GM12878 (cell line): ENCODE data around the gene FGD3. TPM values are rescaled to one million over a fixed set of nuclear protein-coding genes. Genes with fewer than 3 reads are reported as not detected.

ENCODE experiments used
- ATAC-seq: fragments of 200-7000 bp; cut with Tn5 transposase; 3 replicates; pipeline ENCODE4 v1.9.1; 2020; ENCODE audit warnings: mild to moderate bottlenecking, moderate library complexity
- BruUV-seq: library from RNA; stranded (reverse); fragments of 400-500 nt; replicated peaks from 2 replicates; lab custom pipeline; 2021; lab: Mats Ljungman, UMichigan
- CTCF ChIA-PET: fragments of 300-600 bp; sonication (Branson Sonifier 250); formaldehyde crosslinking; extraction: SDS; loops from one replicate; lab custom pipeline; 2021; ENCODE audit warnings: inconsistent platforms; lab: Yijun Ruan, JAX
- POLR2A ChIA-PET: fragments of 350-600 bp; formaldehyde crosslinking; extraction: SDS; loops from one replicate; lab custom pipeline; 2021; ENCODE audit warnings: inconsistent platforms; lab: Charles Lee
- RAD21 ChIA-PET: fragments of 300-600 bp; sonication (Branson Sonifier 250); formaldehyde crosslinking; loops from one replicate; lab custom pipeline; 2023; ENCODE audit warnings: antibody characterized with exemption; ENCODE audit not compliant: unreplicated experiment; lab: Charles Lee
- SMC1A ChIA-PET: fragments of 300-600 bp; sonication (Branson Sonifier 250); formaldehyde crosslinking; loops from one replicate; lab custom pipeline; 2023; ENCODE audit not compliant: unreplicated experiment, uncharacterized antibody; lab: Charles Lee
- DNase-seq: peaks from one replicate; pipeline ENCODE4 v3.0.0-alpha.2; 2011; ENCODE audit warnings: low read depth, low spot score
- FAIRE-seq: peaks from 3 replicates; lab custom pipeline; 2011; peaks lifted over from hg19 to GRCh38; lab: Jason Lieb, UNC
- H2AFZ ChIP-seq: 2 replicates; pipeline ENCODE4 v1.6.0; 2011; ENCODE audit warnings: low read depth, low read length, control low read depth; ENCODE audit not compliant: control insufficient read depth
- H3K27ac ChIP-seq: 2 replicates; pipeline ENCODE4 v1.5.1; 2011; ENCODE audit warnings: control low read depth; ENCODE audit not compliant: control insufficient read depth, insufficient read depth
- H3K27me3 ChIP-seq, 2 experiments: replicated peaks in 1 of 2; 2 replicates each; pipeline versions ENCODE4 v1.6.0 to v1.6.1; 2011; ENCODE audit warnings: low read length in 1 of 2; ENCODE audit not compliant: control insufficient read depth in 2 of 2, insufficient read depth in 2 of 2
- H3K36me3 ChIP-seq, 2 experiments: 2 replicates each; pipeline ENCODE4 v1.5.1; 2011; ENCODE audit warnings: low read length in 1 of 2; ENCODE audit not compliant: control insufficient read depth in 2 of 2, insufficient read depth in 2 of 2
- H3K4me1 ChIP-seq: 2 replicates; pipeline ENCODE4 v1.6.1; 2011; ENCODE audit warnings: mild to moderate bottlenecking, low read length, moderate library complexity, mixed read lengths; ENCODE audit not compliant: control insufficient read depth, insufficient read depth
- H3K4me2 ChIP-seq: 2 replicates; pipeline ENCODE4 v1.6.0; 2011; ENCODE audit warnings: control low read depth; ENCODE audit not compliant: control insufficient read depth, insufficient read depth
- H3K4me3 ChIP-seq: fragments of 200-600 bp; sonication (generic); 2 replicates; pipeline ENCODE4 v1.5.1; 2016
- H3K79me2 ChIP-seq: 2 replicates; pipeline ENCODE4 v1.6.0; 2011; ENCODE audit warnings: low read length; ENCODE audit not compliant: control insufficient read depth, insufficient read depth
- H3K9ac ChIP-seq: 2 replicates; pipeline ENCODE4 v1.8.0; 2011; ENCODE audit warnings: low read length, control low read depth, mixed read lengths; ENCODE audit not compliant: control insufficient read depth, insufficient read depth
- H3K9me3 ChIP-seq: replicated peaks from 3 replicates; pipeline ENCODE4 v1.5.1; 2011; ENCODE audit warnings: mild to moderate bottlenecking, low read length; ENCODE audit not compliant: control insufficient read depth, insufficient read depth
- H4K20me1 ChIP-seq: 2 replicates; pipeline ENCODE4 v1.6.0; 2011; ENCODE audit not compliant: control insufficient read depth, insufficient read depth
- CHD2 ChIP-seq: IDR thresholded peaks from 2 replicates; pipeline ENCODE4 v1.6.1; 2011; ENCODE audit warnings: low read depth, low read length, improper control_type of control experiment, borderline replicate concordance
- CHD4 ChIP-seq: fragments of 200-600 bp; sonication (generic); IDR thresholded peaks from 2 replicates; pipeline ENCODE4 v1.6.1; 2016; ENCODE audit warnings: mild to moderate bottlenecking
- CTCF ChIP-seq, 3 experiments: IDR thresholded peaks in 2 of 3; conservative IDR thresholded peaks in 1 of 3; 2 replicates each; pipeline ENCODE4 v1.5.1; 2011; ENCODE audit warnings: low read depth in 3 of 3, low read length in 3 of 3, mild to moderate bottlenecking in 3 of 3, control low read depth in 2 of 3, moderate library complexity in 2 of 3, inconsistent platforms in 1 of 3, mixed read lengths in 1 of 3; ENCODE audit not compliant: control insufficient read depth in 2 of 3, insufficient read depth in 1 of 3; ENCODE audit errors: extremely low read depth in 1 of 3
- EP300 ChIP-seq, 2 experiments: fragments of 150-350 bp in 1 of 2; IDR thresholded peaks; 2 replicates each; pipeline ENCODE4 v1.6.1; 2011 to 2012; ENCODE audit warnings: low read depth in 2 of 2, low read length in 2 of 2, borderline replicate concordance in 1 of 2, improper control_type of control experiment in 1 of 2, inconsistent platforms in 1 of 2; ENCODE audit not compliant: control insufficient read depth in 1 of 2
- GATAD2B ChIP-seq: fragments of 450-650 bp; conservative IDR thresholded peaks from 2 replicates; pipeline ENCODE4 v1.6.1; 2017; ENCODE audit warnings: low read depth, mild to moderate bottlenecking, moderate library complexity
- HDAC2 ChIP-seq: fragments of 200-600 bp; sonication (generic); IDR thresholded peaks from 2 replicates; pipeline ENCODE4 v1.6.1; 2017
- MAX ChIP-seq: IDR thresholded peaks from 2 replicates; pipeline ENCODE4 v1.6.1; 2012; ENCODE audit warnings: low read depth, low read length, improper control_type of control experiment
- RAD21 ChIP-seq: IDR thresholded peaks from 2 replicates; pipeline ENCODE4 v1.6.1; 2011; ENCODE audit warnings: mild to moderate bottlenecking, low read depth, low read length, moderate library complexity; ENCODE audit not compliant: insufficient read depth
- RELA ChIP-seq: fragments of 450-650 bp; IDR thresholded peaks from 2 replicates; pipeline ENCODE4 v1.8.0; 2014; ENCODE audit warnings: borderline replicate concordance; ENCODE audit not compliant: partially characterized antibody
- SKIL ChIP-seq: fragments of 450-650 bp; IDR thresholded peaks from 2 replicates; pipeline ENCODE4 v1.6.1; 2017; ENCODE audit warnings: mild to moderate bottlenecking, low read depth, inconsistent platforms; ENCODE audit not compliant: poor library complexity, severe bottlenecking
- SMARCA5 ChIP-seq: fragments of 450-650 bp; IDR thresholded peaks from 2 replicates; pipeline ENCODE4 v1.6.1; 2017; ENCODE audit warnings: mild to moderate bottlenecking
- SMC3 ChIP-seq: IDR thresholded peaks from 2 replicates; pipeline ENCODE4 v1.6.1; 2011; ENCODE audit warnings: low read length, improper control_type of control experiment, borderline replicate concordance
- SUZ12 ChIP-seq: fragments of 200-600 bp; sonication (generic); IDR thresholded peaks from one replicate; pipeline ENCODE4 v1.6.1; 2018; ENCODE audit warnings: antibody characterized with exemption, mild to moderate bottlenecking; ENCODE audit not compliant: unreplicated experiment
- TARDBP ChIP-seq: IDR thresholded peaks from 2 replicates; pipeline ENCODE4 v1.6.1; 2016; ENCODE audit warnings: borderline replicate concordance
- USF1 ChIP-seq: IDR thresholded peaks from 2 replicates; pipeline ENCODE4 v1.6.1; 2011; ENCODE audit warnings: borderline replicate concordance, low read depth, mild to moderate bottlenecking, moderate library complexity, mixed read lengths, low read length; ENCODE audit not compliant: insufficient read depth; ENCODE audit errors: extremely low read length
- YY1 ChIP-seq: IDR thresholded peaks from 2 replicates; pipeline ENCODE4 v1.6.1; 2011; ENCODE audit warnings: low read depth, mild to moderate bottlenecking, low read length
- WGBS: methylation state at CpG from one replicate; pipeline ENCODE4 v1.1.6; 2016; ENCODE audit warnings: low lambda C conversion rate; ENCODE audit not compliant: insufficient replicate concordance, insufficient coverage; ENCODE audit errors: missing lambda C conversion rate; 5-methylcytosine and 5-hydroxymethylcytosine counted together
- in situ Hi-C: fragments of 300-500 bp; cut with MboI; formaldehyde crosslinking; loops from 9 replicates; pipeline ENCODE4 v1.14.3; 2018; ENCODE audit warnings: mixed read lengths
- intact Hi-C: fragments of 100-400 bp; cut with micrococcal nuclease; formaldehyde crosslinking; loops from one replicate; pipeline ENCODE4 v1.14.2; 2022; ENCODE audit not compliant: unreplicated experiment
- polyA plus RNA-seq, 11 experiments: library from polyadenylated mRNA; depleted of rRNA in 4 of 11; unstranded in 6 of 11; stranded (reverse) in 5 of 11; fragments of >200 nt; fragmentation: Nextera tagmentation in 4 of 11; fragmentation: Illumina TruSeq in 1 of 11; extraction: Ambion mirVana in 4 of 11; extraction: Trizol in 1 of 11; gene quantifications; 1 replicate in 1 of 11; 2 replicates in 10 of 11; pipeline versions ENCODE4 v1.2.1 to v1.2.3, GENCODE V29; 2011 to 2016; ENCODE audit warnings: inconsistent platforms in 2 of 11, missing spikeins in 2 of 11, low read depth in 1 of 11
- total RNA-seq, 4 experiments: library from RNA; depleted of rRNA in 3 of 4; stranded (reverse); fragments of >200 nt in 3 of 4; fragmentation: Illumina TruSeq in 1 of 4; extraction: Trizol in 1 of 4; gene quantifications; 2 replicates each; pipeline versions ENCODE4 v1.2.1 to v1.2.3, GENCODE V29; 2013 to 2021

Gene FGD3
- total and polyA plus RNA-seq, 10 of the 15 experiments (the other 5 are each of a cell fraction or from before 2014, with no cell fraction given), result 0.26 to 18.1 (median 12.4) TPM

GRCh38 chr9:93003552-93004407 lies 56.5 kb downstream of the FGD3 start:
- H3K4me1 ChIP-seq, result no peaks in the 10 kb centered on the region
- ChIA-PET SMC1A (interaction anchor here (0.9 to 5.9 kb wide), 30 partner anchors 10 to 154 kb away, joined by 3 to 29 read pairs (median 4); no protein-coding TSS in a partner anchor), CTCF (interaction anchor here (0.6 to 6.0 kb wide), 35 partner anchors 10 to 150 kb away, joined by 3 to 130 read pairs (median 4); partner anchors contain the start of gene NINJ1), RAD21 (interaction anchor here (0.6 to 6.1 kb wide), 24 partner anchors 10 to 299 kb away, joined by 3 to 77 read pairs (median 5); partner anchors contain the start of genes CARD19 and NINJ1), POLR2A (interaction anchor here (0.9 to 1.4 kb wide), 4 partner anchors 40 to 61 kb away, joined by 3 to 4 read pairs (median 3); no protein-coding TSS in a partner anchor)
- no peak overlapping the region for H3K4me2 ChIP-seq
- H3K27me3 ChIP-seq, result no peaks in the 10 kb centered on the region
- intact Hi-C loops, result loop anchor here (5.0 kb wide), 2 partner anchors 54 to 89 kb away; partner anchors contain the start of gene SUSD3
- ATAC-seq, result peak; percentile 99
- 42% methylated on average over 28 of the region's 28 CpGs for WGBS
- no peaks in the 10 kb centered on the region for H3K79me2 ChIP-seq
- no peaks in the 10 kb centered on the region for H4K20me1 ChIP-seq
- in situ Hi-C loops, result no loop called here
- DNase-seq, result peak; percentile 12
- FAIRE-seq, result no peak
- no peak overlapping the region for H3K27ac ChIP-seq
- no peak overlapping the region for H2AFZ ChIP-seq
- H3K9ac ChIP-seq, result no peak overlapping the region
- H3K36me3 ChIP-seq, result peaks cover 13 to 23% of the 10 kb centered on the region in 2 experiments; a peak in 3 of 4 replicates
- BruUV-seq, result no TSS peak
- H3K9me3 ChIP-seq, result no peaks in the 10 kb centered on the region; the same call in 2 of the 3 replicates
- H3K4me3 ChIP-seq, result no peak overlapping the region
- no peak for TF ChIP-seq USF1
- TF ChIP-seq SKIL, result no peak
- no peak for TF ChIP-seq RELA
- no peak for TF ChIP-seq SUZ12
- TF ChIP-seq YY1, result 0 out of 2 replicates have a peak, but pooled peaks have one; percentile 33
- TF ChIP-seq SMC3, result peak; percentile 69
- no peak for TF ChIP-seq CHD2
- TF ChIP-seq CHD4, result no peak
- TF ChIP-seq EP300 (IDR thresholded peaks at IDR 0.05; ENCODE audit: borderline replicate concordance in 1 of 2, control insufficient read depth in 1 of 2, low read depth in 2 of 2, low read length in 2 of 2), result no peak
- peak; percentile 61; the same call in 1 of the 2 replicates for TF ChIP-seq SMARCA5
- peak; percentile 66 to 85 (median 69) for TF ChIP-seq CTCF (IDR thresholded peaks at IDR 0.05 in 2 of 3, conservative IDR thresholded peaks at IDR 0.05 in 1 of 3; ENCODE audit: control insufficient read depth in 2 of 3, extremely low read depth in 1 of 3, insufficient read depth in 1 of 3, low read depth in 3 of 3, low read length in 3 of 3)
- TF ChIP-seq HDAC2, result no peak
- no peak for TF ChIP-seq TARDBP
- peak; percentile 80 for TF ChIP-seq RAD21
- TF ChIP-seq MAX, result 0 out of 2 replicates have a peak, but pooled peaks have one; percentile 16
- 0 out of 2 replicates have a peak, but pooled peaks have one; percentile 38 for TF ChIP-seq GATAD2B
